Measurements from ENCODE around the gene SMC5.

The SMC5 gene

GRCh38 chr9:70403166-70403565 is 144.4 kb downstream of the SMC5 start:
- H3K4me3 ChIP-seq (ENCODE audit: low read depth, low read length): no peak overlapping the region

DNA sequence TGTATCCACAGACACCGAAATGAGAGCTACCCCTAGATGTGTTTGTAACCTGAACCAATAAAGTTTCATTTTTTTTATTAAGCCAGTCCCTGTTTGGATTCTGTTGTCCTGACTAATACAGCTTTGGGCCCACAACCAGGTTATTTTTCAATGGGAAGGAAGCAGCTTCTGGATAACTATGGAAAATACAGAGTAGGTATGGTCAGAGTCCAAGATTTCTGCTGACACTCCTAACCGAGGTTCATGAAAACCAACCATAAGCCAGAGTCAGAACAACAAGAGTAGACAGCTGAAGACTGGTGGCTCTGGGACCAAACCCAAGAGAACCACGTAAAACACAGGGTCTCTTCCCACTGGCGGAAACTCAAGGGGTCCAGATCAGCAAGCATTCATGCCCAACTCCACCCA is 144.8 kb downstream of the SMC5 start:
- no peak overlapping the region for H3K4me3 ChIP-seq (ENCODE audit: low read depth, low read length)

DNA sequence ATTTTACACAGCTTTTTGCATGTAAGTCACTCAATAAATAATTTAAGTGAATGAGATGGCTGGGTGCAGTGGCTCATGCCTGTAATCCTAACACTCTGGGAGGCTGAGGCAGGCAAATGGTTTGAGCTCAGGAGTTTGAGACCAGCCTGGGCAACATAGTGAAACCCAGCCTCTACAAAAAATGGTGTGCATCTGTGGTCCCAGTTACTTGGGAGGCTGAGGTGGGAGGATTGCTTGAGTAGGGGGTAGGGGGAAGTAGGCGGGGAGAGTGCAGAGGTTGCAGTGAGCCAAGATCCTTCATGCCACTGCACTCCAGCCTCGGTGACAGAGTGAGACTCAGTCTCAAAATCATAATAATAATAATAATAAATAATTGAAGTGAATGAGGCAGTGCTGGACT is 145.5 kb downstream of the SMC5 start:
- H3K4me3 ChIP-seq (ENCODE audit: low read depth, low read length): no peak overlapping the region

Data from iPS-11a (cell line).